Measurements from ENCODE around the gene USP17L21. TPM values are rescaled to one million over a fixed set of nuclear protein-coding genes. Genes with fewer than 3 reads are reported as not detected.

USP17L21 gene, protein sequence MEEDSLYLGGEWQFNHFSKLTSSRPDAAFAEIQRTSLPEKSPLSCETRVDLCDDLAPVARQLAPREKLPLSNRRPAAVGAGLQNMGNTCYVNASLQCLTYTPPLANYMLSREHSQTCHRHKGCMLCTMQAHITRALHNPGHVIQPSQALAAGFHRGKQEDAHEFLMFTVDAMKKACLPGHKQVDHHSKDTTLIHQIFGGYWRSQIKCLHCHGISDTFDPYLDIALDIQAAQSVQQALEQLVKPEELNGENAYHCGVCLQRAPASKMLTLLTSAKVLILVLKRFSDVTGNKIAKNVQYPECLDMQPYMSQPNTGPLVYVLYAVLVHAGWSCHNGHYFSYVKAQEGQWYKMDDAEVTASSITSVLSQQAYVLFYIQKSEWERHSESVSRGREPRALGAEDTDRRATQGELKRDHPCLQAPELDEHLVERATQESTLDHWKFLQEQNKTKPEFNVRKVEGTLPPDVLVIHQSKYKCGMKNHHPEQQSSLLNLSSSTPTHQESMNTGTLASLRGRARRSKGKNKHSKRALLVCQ
- not detected in 5 replicates for total RNA-seq (2022; extraction: Qiagen RNA extraction)

DNA sequence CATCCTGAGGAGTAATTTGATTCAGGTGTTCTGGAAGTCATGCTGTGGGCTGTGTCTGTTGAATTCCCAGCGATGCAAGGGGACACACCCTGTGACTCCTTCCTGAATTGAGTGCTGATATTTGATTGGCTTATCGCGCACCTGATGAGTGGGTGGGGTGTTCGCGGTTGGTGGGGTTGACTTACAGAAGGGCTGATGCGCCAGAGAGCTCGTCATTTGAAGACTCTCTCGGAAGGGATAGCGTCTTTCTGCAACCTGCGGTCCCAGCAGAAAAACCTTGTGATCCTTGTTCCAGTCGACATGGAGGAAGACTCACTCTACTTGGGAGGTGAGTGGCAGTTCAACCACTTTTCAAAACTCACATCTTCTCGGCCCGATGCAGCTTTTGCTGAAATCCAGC is at the start of gene USP17L21:
Gene USP17L21 (plus strand): TSS at position 301 of the 400 bp plus-strand sequence. CDS start 0 bp downstream, at position 301.

DNA sequence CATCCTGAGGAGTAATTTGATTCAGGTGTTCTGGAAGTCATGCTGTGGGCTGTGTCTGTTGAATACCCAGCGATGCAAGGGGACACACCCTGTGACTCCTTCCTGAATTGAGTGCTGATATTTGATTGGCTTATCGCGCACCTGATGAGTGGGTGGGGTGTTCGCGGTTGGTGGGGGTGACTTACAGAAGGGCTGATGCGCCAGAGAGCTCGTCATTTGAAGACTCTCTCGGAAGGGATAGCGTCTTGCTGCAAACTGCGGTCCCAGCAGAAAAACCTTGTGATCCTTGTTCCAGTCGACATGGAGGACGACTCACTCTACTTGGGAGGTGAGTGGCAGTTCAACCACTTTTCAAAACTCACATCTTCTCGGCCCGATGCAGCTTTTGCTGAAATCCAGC is 47.6 kb upstream of the USP17L21 start, which contains the start of gene USP17L11:
Gene USP17L11 (plus strand): TSS at position 301 of the 400 bp plus-strand sequence. CDS start 0 bp downstream, at position 301.

DNA sequence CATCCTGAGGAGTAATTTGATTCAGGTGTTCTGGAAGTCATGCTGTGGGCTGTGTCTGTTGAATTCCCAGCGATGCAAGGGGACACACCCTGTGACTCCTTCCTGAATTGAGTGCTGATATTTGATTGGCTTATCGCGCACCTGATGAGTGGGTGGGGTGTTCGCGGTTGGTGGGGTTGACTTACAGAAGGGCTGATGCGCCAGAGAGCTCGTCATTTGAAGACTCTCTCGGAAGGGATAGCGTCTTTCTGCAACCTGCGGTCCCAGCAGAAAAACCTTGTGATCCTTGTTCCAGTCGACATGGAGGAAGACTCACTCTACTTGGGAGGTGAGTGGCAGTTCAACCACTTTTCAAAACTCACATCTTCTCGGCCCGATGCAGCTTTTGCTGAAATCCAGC is 42.8 kb upstream of the USP17L21 start, which contains the start of gene USP17L12:
Gene USP17L12 (plus strand): TSS at position 301 of the 400 bp plus-strand sequence. CDS start 0 bp downstream, at position 301.

DNA sequence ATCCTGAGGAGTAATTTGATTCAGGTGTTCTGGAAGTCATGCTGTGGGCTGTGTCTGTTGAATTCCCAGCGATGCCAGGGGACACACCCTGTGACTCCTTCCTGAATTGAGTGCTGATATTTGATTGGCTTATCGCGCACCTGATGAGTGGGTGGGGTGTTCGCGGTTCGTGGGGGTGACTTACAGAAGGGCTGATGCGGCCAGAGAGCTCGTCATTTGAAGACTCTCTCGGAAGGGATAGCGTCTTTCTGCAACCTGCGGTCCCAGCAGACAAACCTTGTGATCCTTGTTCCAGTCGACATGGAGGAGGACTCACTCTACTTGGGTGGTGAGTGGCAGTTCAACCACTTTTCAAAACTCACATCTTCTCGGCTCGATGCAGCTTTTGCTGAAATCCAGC is 38.1 kb upstream of the USP17L21 start, which contains the start of gene USP17L13:
Gene USP17L13 (plus strand): TSS at position 301 of the 400 bp plus-strand sequence. CDS start 0 bp downstream, at position 301.

DNA sequence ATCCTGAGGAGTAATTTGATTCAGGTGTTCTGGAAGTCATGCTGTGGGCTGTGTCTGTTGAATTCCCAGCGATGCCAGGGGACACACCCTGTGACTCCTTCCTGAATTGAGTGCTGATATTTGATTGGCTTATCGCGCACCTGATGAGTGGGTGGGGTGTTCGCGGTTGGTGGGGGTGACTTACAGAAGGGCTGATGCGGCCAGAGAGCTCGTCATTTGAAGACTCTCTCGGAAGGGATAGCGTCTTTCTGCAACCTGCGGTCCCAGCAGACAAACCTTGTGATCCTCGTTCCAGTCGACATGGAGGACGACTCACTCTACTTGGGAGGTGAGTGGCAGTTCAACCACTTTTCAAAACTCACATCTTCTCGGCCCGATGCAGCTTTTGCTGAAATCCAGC is 28.6 kb upstream of the USP17L21 start, which contains the start of gene USP17L15:
Gene USP17L15 (plus strand): TSS at position 301 of the 400 bp plus-strand sequence. CDS start 0 bp downstream, at position 301.

DNA sequence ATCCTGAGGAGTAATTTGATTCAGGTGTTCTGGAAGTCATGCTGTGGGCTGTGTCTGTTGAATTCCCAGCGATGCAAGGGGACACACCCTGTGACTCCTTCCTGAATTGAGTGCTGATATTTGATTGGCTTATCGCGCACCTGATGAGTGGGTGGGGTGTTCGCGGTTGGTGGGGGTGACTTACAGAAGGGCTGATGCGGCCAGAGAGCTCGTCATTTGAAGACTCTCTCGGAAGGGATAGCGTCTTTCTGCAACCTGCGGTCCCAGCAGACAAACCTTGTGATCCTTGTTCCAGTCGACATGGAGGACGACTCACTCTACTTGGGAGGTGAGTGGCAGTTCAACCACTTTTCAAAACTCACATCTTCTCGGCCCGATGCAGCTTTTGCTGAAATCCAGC is 19.1 kb upstream of the USP17L21 start, which contains the start of gene USP17L17:
Gene USP17L17 (plus strand): TSS at position 301 of the 400 bp plus-strand sequence. CDS start 0 bp downstream, at position 301.

DNA sequence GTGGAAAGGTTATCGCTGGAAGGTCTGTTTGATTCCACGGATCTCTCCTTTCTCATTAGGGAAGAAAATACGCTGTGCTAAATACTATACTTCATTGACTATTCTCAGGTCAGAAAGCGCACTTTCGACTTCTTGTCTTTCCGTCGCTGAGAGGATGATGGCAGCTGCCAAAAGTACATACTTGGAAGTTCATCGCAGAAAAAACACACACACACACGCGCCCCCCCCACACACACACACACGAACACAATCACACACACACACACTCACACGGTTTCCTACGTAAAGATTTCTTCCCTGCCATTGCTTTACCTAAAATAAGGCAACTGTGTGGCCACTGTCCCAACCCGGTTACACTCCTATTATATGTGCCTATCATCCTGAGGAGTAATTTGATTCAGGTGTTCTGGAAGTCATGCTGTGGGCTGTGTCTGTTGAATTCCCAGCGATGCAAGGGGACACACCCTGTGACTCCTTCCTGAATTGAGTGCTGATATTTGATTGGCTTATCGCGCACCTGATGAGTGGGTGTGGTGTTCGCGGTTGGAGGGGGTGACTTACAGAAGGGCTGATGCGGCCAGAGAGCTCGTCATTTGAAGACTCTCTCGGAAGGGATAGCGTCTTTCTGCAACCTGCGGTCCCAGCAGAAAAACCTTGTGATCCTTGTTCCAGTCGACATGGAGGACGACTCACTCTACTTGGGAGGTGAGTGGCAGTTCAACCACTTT is 14.6 kb upstream of the USP17L21 start, which contains the start of gene USP17L18:
Gene USP17L18 (plus strand): TSS at position 678 of the 728 bp plus-strand sequence. CDS start 0 bp downstream, at position 678.

DNA sequence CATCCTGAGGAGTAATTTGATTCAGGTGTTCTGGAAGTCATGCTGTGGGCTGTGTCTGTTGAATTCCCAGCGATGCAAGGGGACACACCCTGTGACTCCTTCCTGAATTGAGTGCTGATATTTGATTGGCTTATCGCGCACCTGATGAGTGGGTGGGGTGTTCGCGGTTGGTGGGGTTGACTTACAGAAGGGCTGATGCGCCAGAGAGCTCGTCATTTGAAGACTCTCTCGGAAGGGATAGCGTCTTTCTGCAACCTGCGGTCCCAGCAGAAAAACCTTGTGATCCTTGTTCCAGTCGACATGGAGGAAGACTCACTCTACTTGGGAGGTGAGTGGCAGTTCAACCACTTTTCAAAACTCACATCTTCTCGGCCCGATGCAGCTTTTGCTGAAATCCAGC is 9.6 kb upstream of the USP17L21 start, which contains the start of gene USP17L19:
Gene USP17L19 (plus strand): TSS at position 301 of the 400 bp plus-strand sequence. CDS start 0 bp downstream, at position 301.

DNA sequence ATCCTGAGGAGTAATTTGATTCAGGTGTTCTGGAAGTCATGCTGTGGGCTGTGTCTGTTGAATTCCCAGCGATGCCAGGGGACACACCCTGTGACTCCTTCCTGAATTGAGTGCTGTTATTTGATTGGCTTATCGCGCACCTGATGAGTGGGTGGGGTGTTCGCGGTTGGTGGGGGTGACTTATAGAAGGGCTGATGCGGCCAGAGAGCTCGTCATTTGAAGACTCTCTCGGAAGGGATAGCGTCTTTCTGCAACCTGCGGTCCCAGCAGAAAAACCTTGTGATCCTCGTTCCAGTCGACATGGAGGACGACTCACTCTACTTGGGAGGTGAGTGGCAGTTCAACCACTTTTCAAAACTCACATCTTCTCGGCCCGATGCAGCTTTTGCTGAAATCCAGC is 4.8 kb upstream of the USP17L21 start, which contains the start of gene USP17L20:
Gene USP17L20 (plus strand): TSS at position 301 of the 400 bp plus-strand sequence. CDS start 0 bp downstream, at position 301.

DNA sequence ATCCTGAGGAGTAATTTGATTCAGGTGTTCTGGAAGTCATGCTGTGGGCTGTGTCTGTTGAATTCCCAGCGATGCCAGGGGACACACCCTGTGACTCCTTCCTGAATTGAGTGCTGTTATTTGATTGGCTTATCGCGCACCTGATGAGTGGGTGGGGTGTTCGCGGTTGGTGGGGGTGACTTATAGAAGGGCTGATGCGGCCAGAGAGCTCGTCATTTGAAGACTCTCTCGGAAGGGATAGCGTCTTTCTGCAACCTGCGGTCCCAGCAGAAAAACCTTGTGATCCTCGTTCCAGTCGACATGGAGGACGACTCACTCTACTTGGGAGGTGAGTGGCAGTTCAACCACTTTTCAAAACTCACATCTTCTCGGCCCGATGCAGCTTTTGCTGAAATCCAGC is 4.6 kb downstream of the USP17L21 start, which contains the start of gene USP17L22:
Gene USP17L22 (plus strand): TSS at position 301 of the 400 bp plus-strand sequence. CDS start 0 bp downstream, at position 301.

Other genes starting within 250 kb of the USP17L21 start
- gene FAM90A26, start 92.5 kb upstream of the USP17L21 start, total RNA-seq (2022; extraction: Qiagen RNA extraction): not detected in 5 replicates
- gene USP17L10, start 52.2 kb upstream of the USP17L21 start, total RNA-seq (2022; extraction: Qiagen RNA extraction): not detected in 5 replicates
- gene USP17L11, start 47.5 kb upstream of the USP17L21 start, total RNA-seq (2022; extraction: Qiagen RNA extraction): not detected in 5 replicates
- gene USP17L12, start 42.7 kb upstream of the USP17L21 start, total RNA-seq (2022; extraction: Qiagen RNA extraction): not detected in 5 replicates
- gene USP17L13, start 38.0 kb upstream of the USP17L21 start, total RNA-seq (2022; extraction: Qiagen RNA extraction): not detected in 5 replicates
- not detected in 5 replicates for gene USP17L15, start 28.5 kb upstream of the USP17L21 start, total RNA-seq (2022; extraction: Qiagen RNA extraction)
- gene USP17L17, start 19.0 kb upstream of the USP17L21 start, total RNA-seq (2022; extraction: Qiagen RNA extraction): not detected in 5 replicates
- gene USP17L18, start 14.2 kb upstream of the USP17L21 start, total RNA-seq (2022; extraction: Qiagen RNA extraction): not detected in 5 replicates
- not detected in 5 replicates for gene USP17L19, start 9.5 kb upstream of the USP17L21 start, total RNA-seq (2022; extraction: Qiagen RNA extraction)
- not detected in 5 replicates for gene USP17L20, start 4.7 kb upstream of the USP17L21 start, total RNA-seq (2022; extraction: Qiagen RNA extraction)
- not detected in 5 replicates for gene USP17L22, start 4.7 kb downstream of the USP17L21 start, total RNA-seq (2022; extraction: Qiagen RNA extraction)
- not detected in 5 replicates for gene USP17L24, start 62.3 kb downstream of the USP17L21 start, total RNA-seq (2022; extraction: Qiagen RNA extraction)
- gene USP17L25, start 67.0 kb downstream of the USP17L21 start, total RNA-seq (2022; extraction: Qiagen RNA extraction): not detected in 5 replicates
- gene USP17L26, start 71.8 kb downstream of the USP17L21 start, total RNA-seq (2022; extraction: Qiagen RNA extraction): not detected in 5 replicates
- gene USP17L5, start 76.5 kb downstream of the USP17L21 start, total RNA-seq (2022; extraction: Qiagen RNA extraction): not detected in 5 replicates
- not detected in 5 replicates for gene USP17L27, start 81.3 kb downstream of the USP17L21 start, total RNA-seq (2022; extraction: Qiagen RNA extraction)
- gene USP17L28, start 86.0 kb downstream of the USP17L21 start, total RNA-seq (2022; extraction: Qiagen RNA extraction): not detected in 5 replicates
- gene USP17L29, start 90.8 kb downstream of the USP17L21 start, total RNA-seq (2022; extraction: Qiagen RNA extraction): not detected in 5 replicates
- gene USP17L30, start 100.3 kb downstream of the USP17L21 start, total RNA-seq (2022; extraction: Qiagen RNA extraction): not detected in 5 replicates
- gene DEFB131A, start 181.5 kb downstream of the USP17L21 start, total RNA-seq (2022; extraction: Qiagen RNA extraction): not detected in 5 replicates